ENCODE measurements around the gene BIVM.

DNA sequence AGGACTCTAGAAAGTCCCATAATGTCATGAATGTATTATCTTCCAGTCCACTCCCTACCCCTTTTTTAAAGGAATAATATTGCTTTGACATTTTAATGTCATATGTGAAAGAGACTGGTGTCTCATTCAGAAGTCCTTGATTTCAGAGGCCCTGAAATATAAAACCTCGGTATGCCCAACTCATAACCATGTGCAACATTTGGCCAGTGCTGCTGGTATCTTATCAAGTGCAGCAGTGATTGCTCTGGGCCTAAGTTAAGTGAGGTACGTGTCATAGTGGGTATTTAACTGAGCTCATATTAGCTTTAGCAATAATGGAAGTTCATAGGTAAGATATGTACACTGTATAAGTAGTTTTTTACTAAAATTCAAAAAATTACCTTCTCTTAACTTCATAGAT is 40.1 kb upstream of the BIVM start:
- TF ChIP-seq, protein P1, sequence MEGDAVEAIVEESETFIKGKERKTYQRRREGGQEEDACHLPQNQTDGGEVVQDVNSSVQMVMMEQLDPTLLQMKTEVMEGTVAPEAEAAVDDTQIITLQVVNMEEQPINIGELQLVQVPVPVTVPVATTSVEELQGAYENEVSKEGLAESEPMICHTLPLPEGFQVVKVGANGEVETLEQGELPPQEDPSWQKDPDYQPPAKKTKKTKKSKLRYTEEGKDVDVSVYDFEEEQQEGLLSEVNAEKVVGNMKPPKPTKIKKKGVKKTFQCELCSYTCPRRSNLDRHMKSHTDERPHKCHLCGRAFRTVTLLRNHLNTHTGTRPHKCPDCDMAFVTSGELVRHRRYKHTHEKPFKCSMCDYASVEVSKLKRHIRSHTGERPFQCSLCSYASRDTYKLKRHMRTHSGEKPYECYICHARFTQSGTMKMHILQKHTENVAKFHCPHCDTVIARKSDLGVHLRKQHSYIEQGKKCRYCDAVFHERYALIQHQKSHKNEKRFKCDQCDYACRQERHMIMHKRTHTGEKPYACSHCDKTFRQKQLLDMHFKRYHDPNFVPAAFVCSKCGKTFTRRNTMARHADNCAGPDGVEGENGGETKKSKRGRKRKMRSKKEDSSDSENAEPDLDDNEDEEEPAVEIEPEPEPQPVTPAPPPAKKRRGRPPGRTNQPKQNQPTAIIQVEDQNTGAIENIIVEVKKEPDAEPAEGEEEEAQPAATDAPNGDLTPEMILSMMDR (conservative IDR thresholded peaks at IDR 0.05; ENCODE audit: low read length) = no peak
- no peak for TF ChIP-seq EZH2phosphoT487 (IDR thresholded peaks at IDR 0.05; ENCODE audit: borderline replicate concordance)

Measured in Loucy (cell line).